ENCODE results near the gene OR2S2.

DNA sequence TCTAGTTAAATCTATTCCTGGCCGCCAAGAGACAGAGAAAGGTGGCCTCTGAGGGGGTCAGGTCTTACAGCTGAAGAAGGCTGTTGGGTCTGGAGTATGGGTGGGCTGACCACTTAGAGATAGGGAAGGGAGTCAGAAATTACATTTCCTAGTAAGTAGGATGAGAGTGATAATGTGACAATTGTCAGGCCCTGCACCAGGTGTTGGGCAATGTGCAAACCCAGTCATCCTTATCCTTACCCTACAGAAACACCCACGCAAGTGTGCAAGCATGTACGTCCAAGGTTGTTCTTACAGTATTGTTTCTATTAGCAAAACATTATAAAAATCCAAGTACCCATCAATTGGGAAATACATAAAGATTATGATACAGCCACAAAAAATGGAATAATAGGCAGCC, 39.2 kb downstream of the OR2S2 start:
- TF ChIP-seq, protein P1, sequence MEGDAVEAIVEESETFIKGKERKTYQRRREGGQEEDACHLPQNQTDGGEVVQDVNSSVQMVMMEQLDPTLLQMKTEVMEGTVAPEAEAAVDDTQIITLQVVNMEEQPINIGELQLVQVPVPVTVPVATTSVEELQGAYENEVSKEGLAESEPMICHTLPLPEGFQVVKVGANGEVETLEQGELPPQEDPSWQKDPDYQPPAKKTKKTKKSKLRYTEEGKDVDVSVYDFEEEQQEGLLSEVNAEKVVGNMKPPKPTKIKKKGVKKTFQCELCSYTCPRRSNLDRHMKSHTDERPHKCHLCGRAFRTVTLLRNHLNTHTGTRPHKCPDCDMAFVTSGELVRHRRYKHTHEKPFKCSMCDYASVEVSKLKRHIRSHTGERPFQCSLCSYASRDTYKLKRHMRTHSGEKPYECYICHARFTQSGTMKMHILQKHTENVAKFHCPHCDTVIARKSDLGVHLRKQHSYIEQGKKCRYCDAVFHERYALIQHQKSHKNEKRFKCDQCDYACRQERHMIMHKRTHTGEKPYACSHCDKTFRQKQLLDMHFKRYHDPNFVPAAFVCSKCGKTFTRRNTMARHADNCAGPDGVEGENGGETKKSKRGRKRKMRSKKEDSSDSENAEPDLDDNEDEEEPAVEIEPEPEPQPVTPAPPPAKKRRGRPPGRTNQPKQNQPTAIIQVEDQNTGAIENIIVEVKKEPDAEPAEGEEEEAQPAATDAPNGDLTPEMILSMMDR (IDR thresholded peaks at IDR 0.05), result no peak
- TF ChIP-seq, protein P2, sequence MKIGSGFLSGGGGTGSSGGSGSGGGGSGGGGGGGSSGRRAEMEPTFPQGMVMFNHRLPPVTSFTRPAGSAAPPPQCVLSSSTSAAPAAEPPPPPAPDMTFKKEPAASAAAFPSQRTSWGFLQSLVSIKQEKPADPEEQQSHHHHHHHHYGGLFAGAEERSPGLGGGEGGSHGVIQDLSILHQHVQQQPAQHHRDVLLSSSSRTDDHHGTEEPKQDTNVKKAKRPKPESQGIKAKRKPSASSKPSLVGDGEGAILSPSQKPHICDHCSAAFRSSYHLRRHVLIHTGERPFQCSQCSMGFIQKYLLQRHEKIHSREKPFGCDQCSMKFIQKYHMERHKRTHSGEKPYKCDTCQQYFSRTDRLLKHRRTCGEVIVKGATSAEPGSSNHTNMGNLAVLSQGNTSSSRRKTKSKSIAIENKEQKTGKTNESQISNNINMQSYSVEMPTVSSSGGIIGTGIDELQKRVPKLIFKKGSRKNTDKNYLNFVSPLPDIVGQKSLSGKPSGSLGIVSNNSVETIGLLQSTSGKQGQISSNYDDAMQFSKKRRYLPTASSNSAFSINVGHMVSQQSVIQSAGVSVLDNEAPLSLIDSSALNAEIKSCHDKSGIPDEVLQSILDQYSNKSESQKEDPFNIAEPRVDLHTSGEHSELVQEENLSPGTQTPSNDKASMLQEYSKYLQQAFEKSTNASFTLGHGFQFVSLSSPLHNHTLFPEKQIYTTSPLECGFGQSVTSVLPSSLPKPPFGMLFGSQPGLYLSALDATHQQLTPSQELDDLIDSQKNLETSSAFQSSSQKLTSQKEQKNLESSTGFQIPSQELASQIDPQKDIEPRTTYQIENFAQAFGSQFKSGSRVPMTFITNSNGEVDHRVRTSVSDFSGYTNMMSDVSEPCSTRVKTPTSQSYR (CRISPR knock-in tag; IDR thresholded peaks at IDR 0.05), result no peak
- TF ChIP-seq NFYB (CRISPR knock-in tag; conservative IDR thresholded peaks at IDR 0.05; ENCODE audit: low read depth), result no peak

Data from WTC11 (cell line).